Spleen (tissue), 7 donors: ENCODE data around the gene HOXA7.
A peak's percentile ranks its signal among the peaks of the same experiment; 100 is the strongest.

Experiments used
- POLR2AphosphoS5 ChIP-seq, 3 donors: sonication (generic); formaldehyde crosslinking; IDR thresholded peaks; one replicate each; pipeline ENCODE4 v1.5.1; 2017; ENCODE audit warnings: antibody characterized with exemption in 3 of 3
- TF ChIP-seq, protein P1 (sequence below), 11 experiments: fragments of 200-600 bp in 7 of 11; fragments of 450-650 bp in 4 of 11; sonication (generic) in 4 of 11; IDR thresholded peaks in 8 of 11; conservative IDR thresholded peaks in 3 of 11; 1 replicate in 7 of 11; 2 replicates in 4 of 11; pipeline versions ENCODE4 v1.4.0 to v1.8.0; 2016 to 2021; ENCODE audit warnings: antibody characterized with exemption in 11 of 11, inconsistent platforms in 4 of 11, mild to moderate bottlenecking in 1 of 11
- donor health status: DM: no; HTN: no; CAD: no; lungs with moderate emphysema.
- donor health status: DM: no; HTN: no; CAD: no.
- donor health status: DM: no; HTN: no; CAD: no.

DNA sequence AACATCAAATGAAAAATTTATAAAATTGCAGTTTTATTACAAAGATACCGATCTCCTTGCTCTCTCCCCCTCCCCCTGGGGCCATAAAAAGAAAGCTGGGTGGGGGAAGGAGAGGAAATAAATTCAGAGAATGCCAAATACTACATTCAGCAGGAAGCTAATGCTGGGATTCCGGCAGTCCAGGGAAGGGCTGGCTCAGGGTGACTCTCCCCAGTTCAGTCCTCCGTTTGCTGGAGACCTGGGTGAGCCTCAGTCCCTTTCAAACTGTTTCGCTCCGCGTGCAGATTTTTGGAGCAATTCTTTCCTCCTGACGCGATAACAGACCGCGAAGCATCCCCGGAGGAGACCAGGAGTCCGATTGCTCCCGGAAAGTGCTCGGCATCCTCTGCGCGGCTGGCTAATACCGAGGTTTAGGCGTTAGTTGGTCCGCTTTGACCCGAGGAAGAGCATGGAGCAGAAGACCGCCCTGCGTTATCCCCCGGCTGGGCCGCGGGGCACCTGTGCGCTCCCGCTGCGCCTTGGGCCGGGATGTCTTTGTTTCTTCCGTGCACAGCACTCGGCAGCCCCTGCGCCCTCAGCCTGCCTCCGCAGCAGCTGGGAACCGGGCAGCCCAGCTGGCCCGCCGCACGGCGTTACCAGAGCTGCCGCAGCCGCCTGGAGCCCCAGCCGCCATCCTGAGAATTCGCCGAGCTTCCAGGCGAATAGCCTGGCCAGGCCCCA, 50.1 kb downstream of the HOXA7 start:
- TF ChIP-seq, protein P1, sequence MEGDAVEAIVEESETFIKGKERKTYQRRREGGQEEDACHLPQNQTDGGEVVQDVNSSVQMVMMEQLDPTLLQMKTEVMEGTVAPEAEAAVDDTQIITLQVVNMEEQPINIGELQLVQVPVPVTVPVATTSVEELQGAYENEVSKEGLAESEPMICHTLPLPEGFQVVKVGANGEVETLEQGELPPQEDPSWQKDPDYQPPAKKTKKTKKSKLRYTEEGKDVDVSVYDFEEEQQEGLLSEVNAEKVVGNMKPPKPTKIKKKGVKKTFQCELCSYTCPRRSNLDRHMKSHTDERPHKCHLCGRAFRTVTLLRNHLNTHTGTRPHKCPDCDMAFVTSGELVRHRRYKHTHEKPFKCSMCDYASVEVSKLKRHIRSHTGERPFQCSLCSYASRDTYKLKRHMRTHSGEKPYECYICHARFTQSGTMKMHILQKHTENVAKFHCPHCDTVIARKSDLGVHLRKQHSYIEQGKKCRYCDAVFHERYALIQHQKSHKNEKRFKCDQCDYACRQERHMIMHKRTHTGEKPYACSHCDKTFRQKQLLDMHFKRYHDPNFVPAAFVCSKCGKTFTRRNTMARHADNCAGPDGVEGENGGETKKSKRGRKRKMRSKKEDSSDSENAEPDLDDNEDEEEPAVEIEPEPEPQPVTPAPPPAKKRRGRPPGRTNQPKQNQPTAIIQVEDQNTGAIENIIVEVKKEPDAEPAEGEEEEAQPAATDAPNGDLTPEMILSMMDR (IDR thresholded peaks at IDR 0.05 in 8 of 11, conservative IDR thresholded peaks at IDR 0.05 in 3 of 11) = no peak
- peak in 2 of 3 donors; percentile 53 to 54 for TF ChIP-seq POLR2AphosphoS5 (IDR thresholded peaks at IDR 0.05)
